Measurements from ENCODE around the gene SLC6A6.

Gene SLC6A6

DNA sequence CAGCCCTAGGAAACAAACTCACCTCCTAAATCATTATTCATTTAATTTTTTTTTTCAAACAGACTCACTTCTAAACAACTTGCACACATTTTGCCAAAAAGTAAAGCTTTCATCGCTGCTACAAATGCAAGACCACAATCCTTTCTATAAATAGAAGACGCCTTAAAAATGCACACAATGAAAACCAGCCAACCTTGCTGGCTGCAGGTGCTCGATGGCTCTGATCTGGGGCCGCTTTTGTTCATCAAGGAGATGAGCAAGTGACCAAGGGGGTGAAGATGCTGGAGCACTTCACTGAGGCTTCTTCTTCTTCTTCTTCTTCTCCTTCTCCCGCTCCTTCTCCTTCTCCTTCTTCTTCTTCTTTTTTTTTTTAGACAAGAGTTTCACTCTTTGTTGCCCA is 12.7 kb upstream of the SLC6A6 start:
- Histone ChIP-seq H3K9ac (ENCODE audit: low read length) (no peak overlapping the region), H3K36me3 (ENCODE audit: control insufficient read depth, insufficient read depth, low read length) (no peaks in the 10 kb centered on the region), H3K9me3 (ENCODE audit: control insufficient read depth, insufficient read depth, low read depth, low read length) (no peaks in the 10 kb centered on the region), H3K4me1 (ENCODE audit: control insufficient read depth, insufficient read depth, low read length) (peaks cover 16% of the 10 kb centered on the region; the same call in 1 of the 2 replicates), H3K4me3 (ENCODE audit: low read depth, low read length) (no peak overlapping the region), H3K27me3 (ENCODE audit: control insufficient read depth, insufficient read depth, low read length) (no peaks in the 10 kb centered on the region), H3K27ac (ENCODE audit: low read depth, low read length) (no peak overlapping the region)

DNA sequence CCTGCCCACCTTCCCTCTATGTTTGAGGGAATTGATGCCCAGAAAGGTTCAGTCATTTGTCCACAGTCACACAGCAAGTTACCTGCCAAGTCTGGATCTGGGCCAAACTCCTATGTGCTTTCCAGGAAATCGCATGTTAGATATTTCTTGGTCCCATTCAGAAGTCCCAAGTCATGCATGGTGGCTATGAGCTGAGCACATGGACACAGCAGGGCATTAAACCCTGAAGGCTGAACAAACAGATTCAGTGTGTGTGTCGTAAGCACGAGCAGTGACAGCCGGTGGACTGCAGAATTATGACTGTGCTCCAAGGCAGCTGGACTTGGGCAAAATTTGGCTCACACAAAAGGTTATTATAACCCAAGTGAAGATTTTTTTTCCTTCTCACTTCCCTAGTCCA is 11.4 kb upstream of the SLC6A6 start:
- no peaks in the 10 kb centered on the region for H3K27me3 ChIP-seq (ENCODE audit: control insufficient read depth, insufficient read depth, low read length)
- no peak overlapping the region for H3K4me3 ChIP-seq (ENCODE audit: low read depth, low read length)
- H3K9me3 ChIP-seq (ENCODE audit: control insufficient read depth, insufficient read depth, low read depth, low read length) = no peaks in the 10 kb centered on the region
- peaks cover 20% of the 10 kb centered on the region; the same call in 1 of the 2 replicates for H3K4me1 ChIP-seq (ENCODE audit: control insufficient read depth, insufficient read depth, low read length)
- no peak overlapping the region for H3K9ac ChIP-seq (ENCODE audit: low read length)
- no peak overlapping the region for H3K27ac ChIP-seq (ENCODE audit: low read depth, low read length)
- H3K36me3 ChIP-seq (ENCODE audit: control insufficient read depth, insufficient read depth, low read length) = no peaks in the 10 kb centered on the region

DNA sequence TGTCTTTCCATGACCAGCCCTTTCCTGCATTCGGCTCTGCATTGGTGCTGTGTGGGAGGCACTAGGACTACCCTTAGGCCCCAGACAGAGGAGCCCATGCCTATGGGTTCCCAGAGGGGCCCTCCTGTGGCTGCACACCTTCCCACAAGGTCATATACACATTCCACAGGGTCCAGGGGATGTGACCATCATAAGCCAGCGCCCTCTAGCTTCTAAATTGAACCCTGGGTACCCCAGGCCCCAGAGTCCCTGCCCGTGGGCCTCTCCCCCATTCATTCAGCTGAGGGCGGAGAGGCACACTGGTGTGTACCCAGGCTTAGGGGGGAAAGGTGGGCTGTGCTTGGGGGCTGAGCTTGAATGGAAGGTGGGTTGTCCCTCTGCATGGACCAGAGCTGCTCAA is 10.2 kb upstream of the SLC6A6 start:
- H3K4me1 ChIP-seq (ENCODE audit: control insufficient read depth, insufficient read depth, low read length) = peaks cover 24% of the 10 kb centered on the region; the same call in 1 of the 2 replicates
- H3K36me3 ChIP-seq (ENCODE audit: control insufficient read depth, insufficient read depth, low read length) = no peaks in the 10 kb centered on the region
- no peak overlapping the region for H3K9ac ChIP-seq (ENCODE audit: low read length)
- no peaks in the 10 kb centered on the region for H3K27me3 ChIP-seq (ENCODE audit: control insufficient read depth, insufficient read depth, low read length)
- H3K4me3 ChIP-seq (ENCODE audit: low read depth, low read length) = no peak overlapping the region
- no peaks in the 10 kb centered on the region for H3K9me3 ChIP-seq (ENCODE audit: control insufficient read depth, insufficient read depth, low read depth, low read length)
- H3K27ac ChIP-seq (ENCODE audit: low read depth, low read length) = no peak overlapping the region

DNA sequence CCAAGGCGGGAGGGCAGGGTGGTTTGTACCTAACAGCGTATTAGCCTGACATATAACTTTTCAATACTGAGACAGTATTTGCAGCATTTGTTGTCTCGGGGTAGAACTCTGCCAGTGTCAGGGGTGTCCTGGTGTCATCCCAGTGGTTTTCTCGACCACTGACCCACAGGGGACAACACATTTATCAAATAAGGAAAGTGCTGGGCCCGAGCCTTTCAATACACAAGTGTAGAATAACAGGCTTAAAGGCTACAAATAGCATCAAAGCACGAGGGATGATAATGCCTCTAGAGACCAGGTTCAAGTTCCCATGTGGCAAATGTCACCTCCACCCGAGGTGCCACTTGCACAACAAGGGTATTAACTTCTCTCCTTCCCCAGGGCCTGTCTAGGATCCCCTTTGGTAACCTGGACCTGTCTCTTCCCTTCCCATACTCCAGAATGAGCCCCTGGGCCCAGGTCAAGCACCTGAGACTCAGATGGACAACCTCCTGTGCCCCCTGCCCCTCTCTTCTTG is 9.5 kb upstream of the SLC6A6 start:
- Histone ChIP-seq H3K27me3 (ENCODE audit: control insufficient read depth, insufficient read depth, low read length) (no peaks in the 10 kb centered on the region), H3K4me1 (ENCODE audit: control insufficient read depth, insufficient read depth, low read length) (peaks cover 24% of the 10 kb centered on the region; the same call in 1 of the 2 replicates), H3K36me3 (ENCODE audit: control insufficient read depth, insufficient read depth, low read length) (no peaks in the 10 kb centered on the region), H3K27ac (ENCODE audit: low read depth, low read length) (no peak overlapping the region), H3K4me3 (ENCODE audit: low read depth, low read length) (no peak overlapping the region), H3K9ac (ENCODE audit: low read length) (no peak overlapping the region), H3K9me3 (ENCODE audit: control insufficient read depth, insufficient read depth, low read depth, low read length) (no peaks in the 10 kb centered on the region)

DNA sequence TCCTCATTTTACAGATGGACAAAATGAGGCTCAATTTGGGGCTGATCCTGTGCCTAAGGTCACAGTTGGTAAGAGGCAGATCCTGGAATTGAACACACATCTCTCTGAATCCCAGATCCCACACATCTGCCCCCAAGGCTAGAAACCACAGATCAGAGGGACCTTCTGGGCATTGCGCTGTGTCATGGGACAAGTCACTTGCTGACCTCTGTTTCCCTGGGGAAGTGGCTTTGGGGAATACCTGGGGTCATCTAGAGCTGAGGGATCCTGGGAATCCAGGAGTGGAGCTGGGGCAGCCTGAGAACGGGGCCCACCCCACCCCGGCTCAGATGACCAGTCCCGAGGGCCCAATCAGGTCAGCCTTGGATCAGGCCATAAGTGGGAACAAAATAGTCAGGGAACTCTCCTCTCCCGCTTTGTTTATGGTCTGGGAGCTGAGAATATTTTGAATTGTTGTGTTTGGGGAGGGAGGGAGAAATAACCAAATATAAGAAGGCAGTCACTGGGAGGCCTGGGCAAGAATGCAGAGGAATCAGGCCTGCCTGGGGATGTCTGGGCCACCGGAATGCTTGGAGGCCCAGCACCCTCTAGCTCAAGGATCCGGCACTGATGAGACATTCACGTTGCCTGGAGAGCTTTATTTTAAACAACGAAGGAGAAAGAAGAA is 8.8 kb upstream of the SLC6A6 start:
- H3K27me3 ChIP-seq (ENCODE audit: control insufficient read depth, insufficient read depth, low read length) = no peaks in the 10 kb centered on the region
- no peak overlapping the region for H3K4me3 ChIP-seq (ENCODE audit: low read depth, low read length)
- no peaks in the 10 kb centered on the region for H3K9me3 ChIP-seq (ENCODE audit: control insufficient read depth, insufficient read depth, low read depth, low read length)
- H3K36me3 ChIP-seq (ENCODE audit: control insufficient read depth, insufficient read depth, low read length) = no peaks in the 10 kb centered on the region
- peaks cover 24% of the 10 kb centered on the region; the same call in 1 of the 2 replicates for H3K4me1 ChIP-seq (ENCODE audit: control insufficient read depth, insufficient read depth, low read length)
- no peak overlapping the region for H3K9ac ChIP-seq (ENCODE audit: low read length)
- no peak overlapping the region for H3K27ac ChIP-seq (ENCODE audit: low read depth, low read length)

DNA sequence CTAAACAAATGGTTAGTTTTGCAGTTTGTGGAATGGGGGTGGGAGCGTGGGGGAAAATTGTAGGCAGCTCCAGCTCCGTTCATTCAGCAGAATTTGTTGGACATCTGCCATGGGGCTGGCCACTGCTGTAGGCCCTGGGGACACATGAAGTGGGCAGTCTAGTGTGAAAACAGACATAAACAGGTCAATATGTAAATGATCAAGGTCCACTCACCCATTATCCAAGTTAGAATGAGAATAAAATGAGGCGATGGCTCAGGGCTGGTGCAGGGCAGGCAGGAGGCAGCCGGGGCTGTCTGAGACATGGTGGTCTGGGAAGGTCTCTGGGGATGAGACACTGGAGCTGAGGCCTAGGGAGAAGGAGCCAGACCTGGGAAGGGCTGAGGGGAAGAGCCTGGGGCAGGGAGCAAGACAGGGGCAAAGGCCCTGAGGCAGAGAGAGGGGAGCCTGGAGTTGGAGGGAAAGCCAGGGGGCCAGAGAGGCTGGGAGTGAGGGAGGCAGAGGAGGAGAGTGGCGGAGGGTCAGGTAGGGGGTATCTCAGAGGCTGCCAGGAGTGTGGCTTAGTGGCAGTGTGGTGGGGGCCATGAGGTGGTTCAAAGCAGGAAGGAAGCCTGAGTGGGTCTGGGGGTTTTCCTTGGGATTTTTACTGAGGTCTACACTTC is 6.2 kb upstream of the SLC6A6 start:
- Histone ChIP-seq H3K27ac (ENCODE audit: low read depth, low read length) (no peak overlapping the region), H3K4me3 (ENCODE audit: low read depth, low read length) (no peak overlapping the region), H3K27me3 (ENCODE audit: control insufficient read depth, insufficient read depth, low read length) (no peaks in the 10 kb centered on the region), H3K36me3 (ENCODE audit: control insufficient read depth, insufficient read depth, low read length) (no peaks in the 10 kb centered on the region), H3K4me1 (ENCODE audit: control insufficient read depth, insufficient read depth, low read length) (peaks cover 30% of the 10 kb centered on the region; the same call in 1 of the 2 replicates), H3K9ac (ENCODE audit: low read length) (no peak overlapping the region), H3K9me3 (ENCODE audit: control insufficient read depth, insufficient read depth, low read depth, low read length) (no peaks in the 10 kb centered on the region)

DNA sequence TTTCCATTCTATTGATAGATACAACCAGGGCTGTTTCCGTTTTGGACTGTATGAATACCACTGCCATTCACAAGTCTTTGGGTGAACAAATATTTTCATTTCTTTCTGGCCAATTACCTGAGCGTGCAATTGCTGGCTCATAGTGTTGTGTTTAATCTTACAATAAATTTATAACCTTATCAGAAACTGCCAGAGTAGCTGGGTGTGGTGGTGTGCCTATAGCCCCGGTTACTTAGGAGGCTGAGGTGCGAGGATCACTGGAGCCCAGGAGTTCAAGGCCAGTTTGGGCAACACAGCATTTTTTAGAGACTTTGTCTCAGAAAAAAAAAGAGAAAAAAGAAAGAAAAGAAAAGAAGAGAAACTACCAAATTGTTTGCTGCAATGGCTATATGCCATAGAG is 5.4 kb upstream of the SLC6A6 start:
- Histone ChIP-seq H3K4me1 (ENCODE audit: control insufficient read depth, insufficient read depth, low read length) (peaks cover 35% of the 10 kb centered on the region), H3K27me3 (ENCODE audit: control insufficient read depth, insufficient read depth, low read length) (no peaks in the 10 kb centered on the region), H3K36me3 (ENCODE audit: control insufficient read depth, insufficient read depth, low read length) (no peaks in the 10 kb centered on the region), H3K9ac (ENCODE audit: low read length) (no peak overlapping the region), H3K27ac (ENCODE audit: low read depth, low read length) (no peak overlapping the region), H3K4me3 (ENCODE audit: low read depth, low read length) (no peak overlapping the region), H3K9me3 (ENCODE audit: control insufficient read depth, insufficient read depth, low read depth, low read length) (no peaks in the 10 kb centered on the region)

DNA sequence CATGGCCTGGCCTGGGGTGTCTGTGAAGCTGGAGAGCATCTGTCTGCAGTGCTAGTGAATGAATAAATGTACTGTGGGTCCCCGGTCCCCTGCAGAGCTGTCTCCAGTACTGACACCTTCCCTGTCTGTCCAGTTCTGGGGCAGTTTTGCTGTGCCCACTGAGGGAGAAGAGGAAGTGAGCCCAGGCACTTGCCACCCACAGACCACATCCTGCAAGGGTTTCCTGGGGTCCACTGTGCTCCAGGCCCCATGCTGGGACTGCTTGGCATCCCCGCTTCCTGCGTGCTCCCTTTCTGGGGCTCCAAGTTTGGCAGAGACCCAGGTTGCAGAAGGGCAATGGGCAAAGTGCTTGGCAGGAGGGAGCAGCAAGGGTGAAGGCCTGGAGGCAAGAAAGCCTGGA is 4.9 kb upstream of the SLC6A6 start:
- H3K9ac ChIP-seq (ENCODE audit: low read length) = no peak overlapping the region
- H3K9me3 ChIP-seq (ENCODE audit: control insufficient read depth, insufficient read depth, low read depth, low read length) = no peaks in the 10 kb centered on the region
- no peak overlapping the region for H3K4me3 ChIP-seq (ENCODE audit: low read depth, low read length)
- H3K4me1 ChIP-seq (ENCODE audit: control insufficient read depth, insufficient read depth, low read length) = peaks cover 32% of the 10 kb centered on the region
- no peak overlapping the region for H3K27ac ChIP-seq (ENCODE audit: low read depth, low read length)
- H3K27me3 ChIP-seq (ENCODE audit: control insufficient read depth, insufficient read depth, low read length) = no peaks in the 10 kb centered on the region
- H3K36me3 ChIP-seq (ENCODE audit: control insufficient read depth, insufficient read depth, low read length) = no peaks in the 10 kb centered on the region

DNA sequence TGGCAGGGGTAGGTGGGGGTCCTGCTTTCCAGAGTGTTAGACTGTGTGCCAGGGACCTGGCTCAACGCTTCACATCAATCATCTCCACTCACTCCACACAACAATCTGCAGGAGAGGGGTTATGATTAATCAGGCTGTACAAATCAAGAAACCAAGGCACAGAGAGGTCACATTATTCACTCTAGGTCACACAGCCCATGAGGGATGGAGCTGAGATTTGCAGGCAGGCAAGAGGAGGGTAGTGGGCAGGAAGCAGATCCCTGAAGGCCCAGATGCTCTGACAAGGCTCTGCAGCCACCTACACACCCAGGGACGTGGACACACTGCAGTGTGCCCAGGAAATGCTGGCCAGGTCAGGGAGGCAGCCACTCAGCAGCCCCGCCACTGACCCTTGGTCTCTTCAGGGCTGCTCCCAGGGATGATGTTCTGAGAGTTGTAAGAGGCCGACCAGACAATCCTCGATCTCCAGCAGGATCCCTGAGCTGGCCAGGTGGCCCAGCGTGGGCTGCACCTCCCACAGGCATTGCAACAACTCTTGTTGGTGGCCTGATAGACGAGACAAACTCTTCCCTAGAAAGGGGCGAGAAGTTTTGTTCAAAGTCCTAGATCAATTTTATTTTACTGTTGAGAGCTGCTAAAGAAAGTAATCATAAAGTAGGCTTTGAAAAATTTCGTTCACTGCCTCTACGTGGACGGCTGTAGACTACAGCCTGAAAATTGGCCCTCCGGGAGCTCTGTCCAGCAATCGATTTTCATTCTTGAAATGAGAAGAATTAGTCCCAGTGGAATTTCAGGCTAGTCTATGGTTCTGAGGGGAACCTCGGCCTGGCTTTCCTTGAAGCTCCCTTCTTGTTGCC is 4.2 kb upstream of the SLC6A6 start:
- no peak overlapping the region for H3K9ac ChIP-seq (ENCODE audit: low read length)

DNA sequence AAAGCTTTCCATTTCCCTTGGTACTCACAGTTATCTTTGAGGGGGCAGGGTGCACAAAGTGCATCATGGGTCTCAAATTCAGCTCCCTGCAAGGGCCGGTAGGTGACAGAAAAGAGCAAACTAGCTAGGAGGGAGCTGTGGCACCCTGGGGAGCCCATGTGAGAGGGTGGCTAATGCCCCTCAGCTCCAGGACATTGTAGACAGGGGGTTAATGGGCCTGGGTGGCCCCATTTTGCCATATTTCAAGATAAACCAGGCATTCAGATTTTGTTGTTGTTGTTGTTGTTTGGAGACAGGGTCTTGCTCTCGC is 3.7 kb upstream of the SLC6A6 start:
- H3K36me3 ChIP-seq (ENCODE audit: control insufficient read depth, insufficient read depth, low read length) = no peaks in the 10 kb centered on the region
- H3K9ac ChIP-seq (ENCODE audit: low read length) = no peak overlapping the region
- H3K9me3 ChIP-seq (ENCODE audit: control insufficient read depth, insufficient read depth, low read depth, low read length) = no peaks in the 10 kb centered on the region
- no peaks in the 10 kb centered on the region for H3K27me3 ChIP-seq (ENCODE audit: control insufficient read depth, insufficient read depth, low read length)
- no peak overlapping the region for H3K4me3 ChIP-seq (ENCODE audit: low read depth, low read length)
- H3K27ac ChIP-seq (ENCODE audit: low read depth, low read length) = no peak overlapping the region
- peaks cover 21% of the 10 kb centered on the region for H3K4me1 ChIP-seq (ENCODE audit: control insufficient read depth, insufficient read depth, low read length)

More for the DNA sequence above, 4.2 kb upstream of the SLC6A6 start:
- no peak overlapping the region for H3K27ac ChIP-seq (ENCODE audit: low read depth, low read length)
- H3K4me3 ChIP-seq (ENCODE audit: low read depth, low read length) = no peak overlapping the region
- peaks cover 25% of the 10 kb centered on the region for H3K4me1 ChIP-seq (ENCODE audit: control insufficient read depth, insufficient read depth, low read length)
- no peaks in the 10 kb centered on the region for H3K9me3 ChIP-seq (ENCODE audit: control insufficient read depth, insufficient read depth, low read depth, low read length)
- no peaks in the 10 kb centered on the region for H3K36me3 ChIP-seq (ENCODE audit: control insufficient read depth, insufficient read depth, low read length)
- H3K27me3 ChIP-seq (ENCODE audit: control insufficient read depth, insufficient read depth, low read length) = no peaks in the 10 kb centered on the region
